ENCODE data around the gene UTRN. TPM values are rescaled to one million over a fixed set of nuclear protein-coding genes. Genes with fewer than 3 reads are reported as not detected.

The UTRN gene
- total RNA-seq, 1 donor from 2014 or later: 249 TPM

GRCh38 chr6:144250276-144250675 lies 34.9 kb upstream of the UTRN start:
- no peak overlapping the region for H3K27ac Mint-ChIP-seq
- H3K27me3 Mint-ChIP-seq: no peaks in the 10 kb centered on the region
- DNase-seq (ENCODE audit: low spot score, unreplicated experiment): no peak
- TF ChIP-seq CTCF (IDR thresholded peaks at IDR 0.05; ENCODE audit: unreplicated experiment): no peak
- peaks cover 13% of the 10 kb centered on the region for H3K36me3 Mint-ChIP-seq (ENCODE audit: insufficient read depth)
- H3K4me3 Mint-ChIP-seq (ENCODE audit: low read depth): no peak overlapping the region
- peaks cover 17% of the 10 kb centered on the region for H3K4me1 Mint-ChIP-seq (ENCODE audit: low read depth)
- peaks cover 23% of the 10 kb centered on the region for H3K9me3 Mint-ChIP-seq (ENCODE audit: low read depth)

GRCh38 chr6:144252259-144252658 lies 32.9 kb upstream of the UTRN start:
- no peak for DNase-seq (ENCODE audit: low spot score, unreplicated experiment)
- Mint-ChIP-seq H3K9me3 (ENCODE audit: low read depth) (peaks cover 14% of the 10 kb centered on the region), H3K36me3 (ENCODE audit: insufficient read depth) (peaks cover 11% of the 10 kb centered on the region), H3K4me1 (ENCODE audit: low read depth) (peaks cover 17% of the 10 kb centered on the region), H3K27ac (no peak overlapping the region), H3K4me3 (ENCODE audit: low read depth) (no peak overlapping the region), H3K27me3 (no peaks in the 10 kb centered on the region)
- no peak for TF ChIP-seq CTCF (IDR thresholded peaks at IDR 0.05; ENCODE audit: unreplicated experiment)

- peaks cover 25% of the 10 kb centered on the region for H3K4me1 Mint-ChIP-seq (ENCODE audit: low read depth)
- DNase-seq (ENCODE audit: low spot score, unreplicated experiment): no peak
- no peak for TF ChIP-seq CTCF (IDR thresholded peaks at IDR 0.05; ENCODE audit: unreplicated experiment)
- peaks cover 18% of the 10 kb centered on the region for H3K36me3 Mint-ChIP-seq (ENCODE audit: insufficient read depth)
- no peak overlapping the region for H3K27ac Mint-ChIP-seq
- H3K4me3 Mint-ChIP-seq (ENCODE audit: low read depth): no peak overlapping the region
- H3K27me3 Mint-ChIP-seq: no peaks in the 10 kb centered on the region
- H3K9me3 Mint-ChIP-seq (ENCODE audit: low read depth): peaks cover 21% of the 10 kb centered on the region
Measured at GRCh38 chr6:144259986-144260385, 25.1 kb upstream of the UTRN start.

- H3K4me3 Mint-ChIP-seq (ENCODE audit: low read depth): no peak overlapping the region
- DNase-seq (ENCODE audit: low spot score, unreplicated experiment): no peak
- no peaks in the 10 kb centered on the region for H3K27me3 Mint-ChIP-seq
- H3K27ac Mint-ChIP-seq: peak overlapping the region; percentile 98
- peaks cover 6% of the 10 kb centered on the region for H3K9me3 Mint-ChIP-seq (ENCODE audit: low read depth)
- peaks cover 8% of the 10 kb centered on the region for H3K36me3 Mint-ChIP-seq (ENCODE audit: insufficient read depth)
- peaks cover 38% of the 10 kb centered on the region for H3K4me1 Mint-ChIP-seq (ENCODE audit: low read depth)
- TF ChIP-seq CTCF (IDR thresholded peaks at IDR 0.05; ENCODE audit: unreplicated experiment): no peak
Measured at GRCh38 chr6:144262470-144263369, 22.4 kb upstream of the UTRN start.

GRCh38 chr6:144263786-144264185 lies 21.3 kb upstream of the UTRN start:
- no peak for TF ChIP-seq CTCF (IDR thresholded peaks at IDR 0.05; ENCODE audit: unreplicated experiment)
- H3K27ac Mint-ChIP-seq: peak overlapping the region; percentile 98
- H3K4me1 Mint-ChIP-seq (ENCODE audit: low read depth): peaks cover 38% of the 10 kb centered on the region
- H3K36me3 Mint-ChIP-seq (ENCODE audit: insufficient read depth): peaks cover 11% of the 10 kb centered on the region
- no peak for DNase-seq (ENCODE audit: low spot score, unreplicated experiment)
- H3K9me3 Mint-ChIP-seq (ENCODE audit: low read depth): peaks cover 8% of the 10 kb centered on the region
- no peak overlapping the region for H3K4me3 Mint-ChIP-seq (ENCODE audit: low read depth)
- H3K27me3 Mint-ChIP-seq: no peaks in the 10 kb centered on the region

Data from progenitor cell of endocrine pancreas (in vitro differentiated cells).